Caco-2 (cell line): ENCODE measurements around the gene TMEM260. TPM values are rescaled to one million over a fixed set of nuclear protein-coding genes. Genes with fewer than 3 reads are reported as not detected.

Source experiments
- BruUV-seq: library from RNA; stranded (reverse); fragments of 400-500 nt; replicated peaks from 2 replicates; lab custom pipeline; 2021; lab: Mats Ljungman, UMichigan
- CTCF ChIA-PET: fragments of 300-600 bp; sonication (Branson Sonifier 250); formaldehyde crosslinking; loops from one replicate; lab custom pipeline; 2022; ENCODE audit warnings: antibody characterized with exemption; lab: Charles Lee
- POLR2A ChIA-PET: fragments of 300-600 bp; sonication (Branson Sonifier 250); formaldehyde crosslinking; loops from one replicate; lab custom pipeline; 2022; ENCODE audit warnings: antibody characterized with exemption; lab: Charles Lee
- DNase-seq, 2 experiments: peaks; one replicate each; pipeline versions ENCODE4 v3.0.0 to v3.0.0-alpha.2; 2020 to 2022
- H3K27me3 ChIP-seq: replicated peaks from 2 replicates; pipeline ENCODE4 v1.6.0; 2011; ENCODE audit warnings: low read length; ENCODE audit not compliant: control insufficient read depth, insufficient read depth
- H3K36me3 ChIP-seq: 2 replicates; pipeline ENCODE4 v1.5.1; 2011; ENCODE audit warnings: low read length; ENCODE audit not compliant: control insufficient read depth, insufficient read depth
- H3K4me1 ChIP-seq: fragments of 250-450 bp; sonication (Bioruptor Pico); 2 replicates; pipeline ENCODE4 v1.5.1; 2020; ENCODE audit warnings: mild to moderate bottlenecking
- H3K4me3 ChIP-seq: 2 replicates; pipeline ENCODE4 v1.5.1; 2011; ENCODE audit warnings: low read depth, mild to moderate bottlenecking, control low read depth, low read length
- H3K9me3 ChIP-seq: fragments of 250-450 bp; sonication (Bioruptor Pico); 2 replicates; pipeline ENCODE4 v1.5.1; 2020; ENCODE audit warnings: mild to moderate bottlenecking, moderate library complexity
- H3K27ac Mint-ChIP-seq: one replicate; pipeline ENCODE4 v1.8.0; 2022; ENCODE audit warnings: mixed read lengths; ENCODE audit not compliant: unreplicated experiment
- H3K27me3 Mint-ChIP-seq: one replicate; pipeline ENCODE4 v1.8.0; 2022; ENCODE audit warnings: mixed read lengths; ENCODE audit not compliant: insufficient read depth, unreplicated experiment
- H3K36me3 Mint-ChIP-seq: one replicate; pipeline ENCODE4 v1.8.0; 2022; ENCODE audit warnings: mild to moderate bottlenecking, mixed read lengths; ENCODE audit not compliant: insufficient read depth, unreplicated experiment
- H3K4me1 Mint-ChIP-seq: one replicate; pipeline ENCODE4 v1.8.0; 2022; ENCODE audit warnings: low read depth, mixed read lengths; ENCODE audit not compliant: unreplicated experiment
- H3K4me3 Mint-ChIP-seq: one replicate; pipeline ENCODE4 v1.8.0; 2022; ENCODE audit warnings: mild to moderate bottlenecking, moderate library complexity, mixed read lengths; ENCODE audit not compliant: unreplicated experiment
- H3K9me3 Mint-ChIP-seq: one replicate; pipeline ENCODE4 v1.8.0; 2022; ENCODE audit warnings: mixed read lengths; ENCODE audit not compliant: unreplicated experiment
- intact Hi-C: fragments of 100-400 bp; cut with micrococcal nuclease; formaldehyde crosslinking; loops from one replicate; pipeline ENCODE4 v1.10.0; 2022; ENCODE audit not compliant: unreplicated experiment
- total RNA-seq: library from RNA; stranded (reverse); gene quantifications from 2 replicates; pipeline ENCODE4 v1.2.3, GENCODE V29; 2022
- TF ChIP-seq, protein P1 (sequence below), 2 experiments: fragments of 200-600 bp in 1 of 2; IDR thresholded peaks; 1 replicate in 1 of 2; 2 replicates in 1 of 2; pipeline versions ENCODE4 v1.5.1 to v1.8.0; 2011 to 2022; ENCODE audit warnings: antibody characterized with exemption in 1 of 2, control low read depth in 1 of 2, inconsistent platforms in 1 of 2, low read depth in 1 of 2, low read length in 1 of 2, mild to moderate bottlenecking in 1 of 2, moderate library complexity in 1 of 2; ENCODE audit not compliant: insufficient read depth in 1 of 2, severe bottlenecking in 1 of 2, unreplicated experiment in 1 of 2

Gene TMEM260
- total RNA-seq, 1 experiment from 2014 or later, result 32.3 TPM

DNA sequence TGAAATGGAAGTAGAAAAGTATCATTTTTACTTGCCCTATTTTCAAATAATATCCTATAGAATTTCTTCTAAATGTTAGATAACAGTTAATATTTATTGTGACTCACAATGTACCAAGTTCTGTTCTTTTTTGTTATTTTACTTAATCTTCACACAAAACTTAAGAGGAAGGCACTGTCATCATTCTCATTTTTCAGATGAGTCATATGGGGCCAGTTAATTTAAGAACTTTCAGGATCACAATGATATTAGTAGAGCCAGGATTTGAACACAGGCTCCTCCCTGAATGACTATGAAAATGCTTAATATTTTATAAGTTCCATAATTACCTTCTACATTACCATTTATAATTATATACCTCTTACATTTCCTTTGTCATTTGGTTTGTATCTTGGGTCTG, 10.4 kb upstream of the TMEM260 start:
- no peak overlapping the region for H3K4me3 ChIP-seq
- no TSS peak for BruUV-seq
- TF ChIP-seq, protein P1, sequence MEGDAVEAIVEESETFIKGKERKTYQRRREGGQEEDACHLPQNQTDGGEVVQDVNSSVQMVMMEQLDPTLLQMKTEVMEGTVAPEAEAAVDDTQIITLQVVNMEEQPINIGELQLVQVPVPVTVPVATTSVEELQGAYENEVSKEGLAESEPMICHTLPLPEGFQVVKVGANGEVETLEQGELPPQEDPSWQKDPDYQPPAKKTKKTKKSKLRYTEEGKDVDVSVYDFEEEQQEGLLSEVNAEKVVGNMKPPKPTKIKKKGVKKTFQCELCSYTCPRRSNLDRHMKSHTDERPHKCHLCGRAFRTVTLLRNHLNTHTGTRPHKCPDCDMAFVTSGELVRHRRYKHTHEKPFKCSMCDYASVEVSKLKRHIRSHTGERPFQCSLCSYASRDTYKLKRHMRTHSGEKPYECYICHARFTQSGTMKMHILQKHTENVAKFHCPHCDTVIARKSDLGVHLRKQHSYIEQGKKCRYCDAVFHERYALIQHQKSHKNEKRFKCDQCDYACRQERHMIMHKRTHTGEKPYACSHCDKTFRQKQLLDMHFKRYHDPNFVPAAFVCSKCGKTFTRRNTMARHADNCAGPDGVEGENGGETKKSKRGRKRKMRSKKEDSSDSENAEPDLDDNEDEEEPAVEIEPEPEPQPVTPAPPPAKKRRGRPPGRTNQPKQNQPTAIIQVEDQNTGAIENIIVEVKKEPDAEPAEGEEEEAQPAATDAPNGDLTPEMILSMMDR (IDR thresholded peaks at IDR 0.05; ENCODE audit: insufficient read depth in 1 of 2, low read depth in 1 of 2, low read length in 1 of 2, severe bottlenecking in 1 of 2, unreplicated experiment in 1 of 2), result no peak
- no peaks in the 10 kb centered on the region for H3K36me3 ChIP-seq
- CTCF ChIA-PET, result no interaction called here
- no peaks in the 10 kb centered on the region for H3K36me3 Mint-ChIP-seq
- H3K4me1 Mint-ChIP-seq, result no peaks in the 10 kb centered on the region
- no peaks in the 10 kb centered on the region for H3K9me3 Mint-ChIP-seq
- H3K27me3 Mint-ChIP-seq, result peaks cover 8% of the 10 kb centered on the region
- POLR2A ChIA-PET, result no interaction called here
- no peaks in the 10 kb centered on the region for H3K4me1 ChIP-seq
- H3K4me3 Mint-ChIP-seq, result no peak overlapping the region
- intact Hi-C loops, result no loop called here
- H3K27me3 ChIP-seq, result no peaks in the 10 kb centered on the region
- H3K9me3 ChIP-seq, result 0 out of 2 replicates have a peak, but pooled peaks cover 3% of the 10 kb centered on the region
- no peak overlapping the region for H3K27ac Mint-ChIP-seq
- no peak for DNase-seq

DNA sequence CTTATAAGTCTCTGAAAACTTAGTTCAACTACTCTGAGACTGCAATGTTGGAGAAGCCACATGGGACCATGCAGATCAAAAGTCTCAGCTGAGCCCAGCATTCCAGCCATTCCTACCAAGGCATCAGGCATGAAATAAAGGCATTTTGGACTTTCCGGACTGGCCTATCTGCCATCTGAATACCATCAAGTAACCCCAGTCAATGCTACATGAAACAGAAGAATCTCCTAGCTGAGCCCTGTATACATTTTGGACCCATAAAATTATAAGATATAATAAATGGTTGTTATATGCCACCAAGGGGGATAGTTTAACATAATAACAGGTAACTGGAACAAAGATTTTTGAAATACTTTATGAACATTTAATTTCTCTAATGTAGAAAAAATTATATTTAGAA, 9.3 kb upstream of the TMEM260 start:
- no peak for DNase-seq
- H3K9me3 ChIP-seq, result 0 out of 2 replicates have a peak, but pooled peaks cover 3% of the 10 kb centered on the region
- no peaks in the 10 kb centered on the region for H3K36me3 ChIP-seq
- no peak overlapping the region for H3K4me3 Mint-ChIP-seq
- no peak overlapping the region for H3K27ac Mint-ChIP-seq
- H3K4me3 ChIP-seq, result no peak overlapping the region
- no peaks in the 10 kb centered on the region for H3K36me3 Mint-ChIP-seq
- H3K9me3 Mint-ChIP-seq, result no peaks in the 10 kb centered on the region
- no peaks in the 10 kb centered on the region for H3K4me1 ChIP-seq
- H3K27me3 ChIP-seq, result no peaks in the 10 kb centered on the region
- intact Hi-C loops, result no loop called here
- ChIA-PET CTCF (no interaction called here), POLR2A (no interaction called here)
- no peaks in the 10 kb centered on the region for H3K4me1 Mint-ChIP-seq
- peaks cover 7% of the 10 kb centered on the region for H3K27me3 Mint-ChIP-seq
- TF ChIP-seq, protein P1 (IDR thresholded peaks at IDR 0.05; ENCODE audit: insufficient read depth in 1 of 2, low read depth in 1 of 2, low read length in 1 of 2, severe bottlenecking in 1 of 2, unreplicated experiment in 1 of 2), result no peak
- no TSS peak for BruUV-seq

DNA sequence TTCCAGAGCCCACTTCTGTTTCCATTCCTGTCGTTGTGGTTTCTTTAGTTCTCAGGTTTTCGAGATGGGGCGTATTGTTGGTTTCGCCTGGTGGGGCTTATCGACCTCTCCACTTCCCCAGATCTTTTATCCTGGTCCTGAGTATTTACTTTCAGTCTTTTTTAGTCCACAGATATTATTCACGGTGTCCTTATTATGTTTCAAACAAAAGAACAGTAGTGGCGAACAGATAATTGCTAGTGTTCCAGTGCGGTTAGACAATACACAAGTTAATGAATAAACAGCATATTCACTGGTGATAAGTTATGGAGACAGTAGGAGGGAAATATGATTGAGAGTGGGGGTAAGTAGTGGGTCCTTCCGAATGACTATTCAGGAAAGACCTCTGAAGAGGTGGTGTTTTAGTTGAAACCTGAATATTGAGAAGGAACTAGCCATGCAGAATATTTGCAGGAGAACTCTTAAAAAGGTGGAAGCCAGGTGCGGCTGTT, 668 bp downstream of the TMEM260 start:
- Mint-ChIP-seq H3K9me3 (no peaks in the 10 kb centered on the region), H3K27ac (peak overlapping the region; percentile 91), H3K4me3 (peak overlapping the region; percentile 78), H3K36me3 (no peaks in the 10 kb centered on the region), H3K4me1 (peaks cover 7% of the 10 kb centered on the region), H3K27me3 (no peaks in the 10 kb centered on the region)
- no peak for DNase-seq
- TF ChIP-seq, protein P1 (IDR thresholded peaks at IDR 0.05; ENCODE audit: insufficient read depth in 1 of 2, low read depth in 1 of 2, low read length in 1 of 2, severe bottlenecking in 1 of 2, unreplicated experiment in 1 of 2), result no peak
- Histone ChIP-seq H3K27me3 (no peaks in the 10 kb centered on the region), H3K4me3 (peak overlapping the region; percentile 86), H3K36me3 (no peaks in the 10 kb centered on the region), H3K4me1 (peaks cover 12% of the 10 kb centered on the region; the same call in 1 of the 2 replicates), H3K9me3 (no peaks in the 10 kb centered on the region)
- ChIA-PET CTCF (interaction anchor here (0.7 to 1.0 kb wide), 5 partner anchors 10 to 86 kb away, joined by 3 to 5 read pairs (median 4); no protein-coding TSS in a partner anchor), POLR2A (interaction anchor here (0.5 to 1.0 kb wide), 2 partner anchors 12 to 18 kb away, joined by 3 to 4 read pairs; no protein-coding TSS in a partner anchor)
- BruUV-seq, result no TSS peak
- intact Hi-C loops, result no loop called here
